ENCODE results near the gene ADRA2C. TPM values are rescaled to one million over a fixed set of nuclear protein-coding genes. Genes with fewer than 3 reads are reported as not detected.
A peak's percentile ranks its signal among the peaks of the same experiment; 100 is the strongest.

Gene ADRA2C
- total and polyA plus RNA-seq, 2 of the 13 experiments (the other 11 are each of a cell fraction or from before 2014, with no cell fraction given) = 15.4 to 69.7 TPM

DNA sequence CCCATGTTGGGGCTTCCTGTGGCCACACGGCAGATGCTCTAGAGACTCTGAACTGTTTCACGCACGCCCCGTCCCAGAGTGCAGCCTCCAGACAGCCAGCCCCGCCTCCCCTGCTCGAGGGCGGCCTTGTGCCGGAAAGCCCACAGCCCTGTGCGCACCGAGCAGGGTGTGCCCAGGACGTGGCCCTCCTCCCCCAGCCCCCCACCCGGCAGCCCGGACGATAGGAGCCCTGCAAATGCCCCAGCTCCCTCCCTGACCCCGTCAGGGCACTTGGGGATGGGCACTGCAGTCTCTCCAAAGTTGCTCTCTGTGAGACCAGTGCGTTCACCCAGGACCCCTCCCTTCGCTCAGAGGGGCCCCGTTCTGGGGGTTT lies 37.3 kb downstream of the ADRA2C start (continued):
- TF ChIP-seq, protein P1, sequence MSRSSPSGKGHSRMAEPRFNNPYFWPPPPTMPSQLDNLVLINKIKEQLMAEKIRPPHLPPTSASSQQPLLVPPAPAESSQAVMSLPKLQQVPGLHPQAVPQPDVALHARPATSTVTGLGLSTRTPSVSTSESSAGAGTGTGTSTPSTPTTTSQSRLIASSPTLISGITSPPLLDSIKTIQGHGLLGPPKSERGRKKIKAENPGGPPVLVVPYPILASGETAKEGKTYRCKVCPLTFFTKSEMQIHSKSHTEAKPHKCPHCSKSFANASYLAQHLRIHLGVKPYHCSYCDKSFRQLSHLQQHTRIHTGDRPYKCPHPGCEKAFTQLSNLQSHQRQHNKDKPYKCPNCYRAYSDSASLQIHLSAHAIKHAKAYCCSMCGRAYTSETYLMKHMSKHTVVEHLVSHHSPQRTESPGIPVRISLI (CRISPR knock-in tag; IDR thresholded peaks at IDR 0.05; ENCODE audit: borderline replicate concordance) = no peak
- no peak for TF ChIP-seq NFE2 (CRISPR knock-in tag; IDR thresholded peaks at IDR 0.05)
- TF ChIP-seq RAD51 (IDR thresholded peaks at IDR 0.05; ENCODE audit: borderline replicate concordance) = no peak
- TF ChIP-seq TCF7L2 (IDR thresholded peaks at IDR 0.05; ENCODE audit: low read depth, low read length) = no peak
- TF ChIP-seq ATF1 (CRISPR knock-in tag; IDR thresholded peaks at IDR 0.05) = no peak
- peak; percentile 35; the same call in 1 of the 2 replicates for TF ChIP-seq ERF (CRISPR knock-in tag; IDR thresholded peaks at IDR 0.05)
- TF ChIP-seq, protein P2, sequence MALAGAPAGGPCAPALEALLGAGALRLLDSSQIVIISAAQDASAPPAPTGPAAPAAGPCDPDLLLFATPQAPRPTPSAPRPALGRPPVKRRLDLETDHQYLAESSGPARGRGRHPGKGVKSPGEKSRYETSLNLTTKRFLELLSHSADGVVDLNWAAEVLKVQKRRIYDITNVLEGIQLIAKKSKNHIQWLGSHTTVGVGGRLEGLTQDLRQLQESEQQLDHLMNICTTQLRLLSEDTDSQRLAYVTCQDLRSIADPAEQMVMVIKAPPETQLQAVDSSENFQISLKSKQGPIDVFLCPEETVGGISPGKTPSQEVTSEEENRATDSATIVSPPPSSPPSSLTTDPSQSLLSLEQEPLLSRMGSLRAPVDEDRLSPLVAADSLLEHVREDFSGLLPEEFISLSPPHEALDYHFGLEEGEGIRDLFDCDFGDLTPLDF (CRISPR knock-in tag; IDR thresholded peaks at IDR 0.05) = no peak
- TF ChIP-seq, protein P3, sequence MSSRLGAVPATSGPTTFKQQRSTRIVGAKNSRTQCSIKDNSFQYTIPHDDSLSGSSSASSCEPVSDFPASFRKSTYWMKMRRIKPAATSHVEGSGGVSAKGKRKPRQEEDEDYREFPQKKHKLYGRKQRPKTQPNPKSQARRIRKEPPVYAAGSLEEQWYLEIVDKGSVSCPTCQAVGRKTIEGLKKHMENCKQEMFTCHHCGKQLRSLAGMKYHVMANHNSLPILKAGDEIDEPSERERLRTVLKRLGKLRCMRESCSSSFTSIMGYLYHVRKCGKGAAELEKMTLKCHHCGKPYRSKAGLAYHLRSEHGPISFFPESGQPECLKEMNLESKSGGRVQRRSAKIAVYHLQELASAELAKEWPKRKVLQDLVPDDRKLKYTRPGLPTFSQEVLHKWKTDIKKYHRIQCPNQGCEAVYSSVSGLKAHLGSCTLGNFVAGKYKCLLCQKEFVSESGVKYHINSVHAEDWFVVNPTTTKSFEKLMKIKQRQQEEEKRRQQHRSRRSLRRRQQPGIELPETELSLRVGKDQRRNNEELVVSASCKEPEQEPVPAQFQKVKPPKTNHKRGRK (CRISPR knock-in tag; IDR thresholded peaks at IDR 0.05) = no peak
- TF ChIP-seq POLR2A (IDR thresholded peaks at IDR 0.05; ENCODE audit: insufficient read depth in 1 of 2, low read depth in 2 of 2, low read length in 2 of 2) = 0 out of 4 replicates have a peak, but pooled peaks of 1 of the 2 experiments have one; percentile 26
- TF ChIP-seq KLF12 (CRISPR knock-in tag; IDR thresholded peaks at IDR 0.05; ENCODE audit: borderline replicate concordance) = no peak
- TF ChIP-seq ARNT (IDR thresholded peaks at IDR 0.05) = no peak
- no peak; the same call in 1 of the 2 replicates for TF ChIP-seq RXRB (CRISPR knock-in tag; IDR thresholded peaks at IDR 0.05; ENCODE audit: borderline replicate concordance)
- TF ChIP-seq KMT2B (CRISPR knock-in tag; IDR thresholded peaks at IDR 0.05) = no peak
- no peak for TF ChIP-seq ZNF883 (CRISPR knock-in tag; IDR thresholded peaks at IDR 0.05; ENCODE audit: not compliant biosample characterization)
- TF ChIP-seq NR2F6 (IDR thresholded peaks at IDR 0.05) = 0 out of 2 replicates have a peak, but pooled peaks have one; percentile 7
- peak; percentile 17; the same call in 1 of the 2 replicates for TF ChIP-seq NR2F6 (CRISPR knock-in tag; IDR thresholded peaks at IDR 0.05)
- no peak for TF ChIP-seq ZBTB7A (CRISPR knock-in tag; IDR thresholded peaks at IDR 0.05)
- TF ChIP-seq, protein P4, sequence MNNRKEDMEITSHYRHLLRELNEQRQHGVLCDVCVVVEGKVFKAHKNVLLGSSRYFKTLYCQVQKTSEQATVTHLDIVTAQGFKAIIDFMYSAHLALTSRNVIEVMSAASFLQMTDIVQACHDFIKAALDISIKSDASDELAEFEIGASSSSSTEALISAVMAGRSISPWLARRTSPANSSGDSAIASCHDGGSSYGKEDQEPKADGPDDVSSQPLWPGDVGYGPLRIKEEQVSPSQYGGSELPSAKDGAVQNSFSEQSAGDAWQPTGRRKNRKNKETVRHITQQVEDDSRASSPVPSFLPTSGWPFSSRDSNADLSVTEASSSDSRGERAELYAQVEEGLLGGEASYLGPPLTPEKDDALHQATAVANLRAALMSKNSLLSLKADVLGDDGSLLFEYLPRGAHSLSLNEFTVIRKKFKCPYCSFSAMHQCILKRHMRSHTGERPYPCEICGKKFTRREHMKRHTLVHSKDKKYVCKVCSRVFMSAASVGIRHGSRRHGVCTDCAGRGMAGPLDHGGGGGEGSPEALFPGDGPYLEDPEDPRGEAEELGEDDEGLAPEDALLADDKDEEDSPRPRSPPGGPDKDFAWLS (CRISPR knock-in tag; IDR thresholded peaks at IDR 0.05; ENCODE audit: borderline replicate concordance) = no peak
- TF ChIP-seq NCOA5 (CRISPR knock-in tag; IDR thresholded peaks at IDR 0.05) = no peak
- no peak for TF ChIP-seq ZNF207 (IDR thresholded peaks at IDR 0.05; ENCODE audit: borderline replicate concordance)
- no peak for TF ChIP-seq KDM5A (IDR thresholded peaks at IDR 0.05; ENCODE audit: borderline replicate concordance, low read length)
- TF ChIP-seq ZNF607 (CRISPR knock-in tag; IDR thresholded peaks at IDR 0.05; ENCODE audit: borderline replicate concordance) = no peak
- TF ChIP-seq, protein P5, sequence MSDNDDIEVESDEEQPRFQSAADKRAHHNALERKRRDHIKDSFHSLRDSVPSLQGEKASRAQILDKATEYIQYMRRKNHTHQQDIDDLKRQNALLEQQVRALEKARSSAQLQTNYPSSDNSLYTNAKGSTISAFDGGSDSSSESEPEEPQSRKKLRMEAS (IDR thresholded peaks at IDR 0.05) = peak; percentile 36; the same call in 1 of the 2 replicates
- TF ChIP-seq, protein P6, sequence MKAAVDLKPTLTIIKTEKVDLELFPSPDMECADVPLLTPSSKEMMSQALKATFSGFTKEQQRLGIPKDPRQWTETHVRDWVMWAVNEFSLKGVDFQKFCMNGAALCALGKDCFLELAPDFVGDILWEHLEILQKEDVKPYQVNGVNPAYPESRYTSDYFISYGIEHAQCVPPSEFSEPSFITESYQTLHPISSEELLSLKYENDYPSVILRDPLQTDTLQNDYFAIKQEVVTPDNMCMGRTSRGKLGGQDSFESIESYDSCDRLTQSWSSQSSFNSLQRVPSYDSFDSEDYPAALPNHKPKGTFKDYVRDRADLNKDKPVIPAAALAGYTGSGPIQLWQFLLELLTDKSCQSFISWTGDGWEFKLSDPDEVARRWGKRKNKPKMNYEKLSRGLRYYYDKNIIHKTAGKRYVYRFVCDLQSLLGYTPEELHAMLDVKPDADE (CRISPR knock-in tag; IDR thresholded peaks at IDR 0.05) = no peak
- TF ChIP-seq, protein P7, sequence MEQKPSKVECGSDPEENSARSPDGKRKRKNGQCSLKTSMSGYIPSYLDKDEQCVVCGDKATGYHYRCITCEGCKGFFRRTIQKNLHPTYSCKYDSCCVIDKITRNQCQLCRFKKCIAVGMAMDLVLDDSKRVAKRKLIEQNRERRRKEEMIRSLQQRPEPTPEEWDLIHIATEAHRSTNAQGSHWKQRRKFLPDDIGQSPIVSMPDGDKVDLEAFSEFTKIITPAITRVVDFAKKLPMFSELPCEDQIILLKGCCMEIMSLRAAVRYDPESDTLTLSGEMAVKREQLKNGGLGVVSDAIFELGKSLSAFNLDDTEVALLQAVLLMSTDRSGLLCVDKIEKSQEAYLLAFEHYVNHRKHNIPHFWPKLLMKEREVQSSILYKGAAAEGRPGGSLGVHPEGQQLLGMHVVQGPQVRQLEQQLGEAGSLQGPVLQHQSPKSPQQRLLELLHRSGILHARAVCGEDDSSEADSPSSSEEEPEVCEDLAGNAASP (CRISPR knock-in tag; IDR thresholded peaks at IDR 0.05; ENCODE audit: borderline replicate concordance) = no peak

All from HepG2 (cell line).